ENCODE measurements around the gene SHROOM3. TPM values are rescaled to one million over a fixed set of nuclear protein-coding genes. Genes with fewer than 3 reads are reported as not detected.
A peak's percentile ranks its signal among the peaks of the same experiment; 100 is the strongest.

SHROOM3 gene
- total RNA-seq, 1 donor from 2014 or later, result 192 TPM

DNA sequence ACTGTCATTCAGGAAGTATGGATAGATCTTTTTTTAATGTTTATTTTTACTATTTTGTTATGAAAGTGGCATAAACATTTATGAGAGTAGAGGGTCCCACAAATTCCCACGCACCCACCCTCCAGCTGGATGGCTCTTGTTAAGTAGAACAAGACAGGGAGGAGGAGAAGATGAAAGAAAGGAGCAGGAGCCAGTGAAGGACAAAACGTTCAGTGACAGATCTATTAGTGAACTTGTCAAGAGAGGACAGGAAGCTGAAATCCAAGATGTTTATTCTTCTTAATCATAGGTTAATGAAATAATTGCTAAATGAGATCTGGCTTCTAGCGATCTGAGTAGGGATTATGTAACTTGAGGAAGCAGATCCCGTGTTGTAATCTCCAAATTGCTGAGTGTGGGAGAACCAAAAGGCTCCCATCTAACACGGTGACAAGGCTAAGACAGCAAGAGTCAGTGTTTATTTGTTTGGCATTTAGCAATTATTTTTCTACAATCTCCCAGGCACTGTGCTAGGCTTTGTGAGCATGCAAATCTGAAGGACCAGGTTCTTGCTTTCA, 162.5 kb downstream of the SHROOM3 start:
- intact Hi-C loops (cut with DNase I), result loop anchor here (10.0 kb wide), 1 partner anchor 387 kb away; no protein-coding TSS in a partner anchor
- no peak overlapping the region for H3K4me3 ChIP-seq
- no peak for DNase-seq (ENCODE audit: low spot score in 2 of 2)
- no peaks in the 10 kb centered on the region for H3K36me3 ChIP-seq
- H3K4me1 ChIP-seq, result peaks cover 12 to 65% of the 10 kb centered on the region in 2 donors
- TF ChIP-seq, protein P1, sequence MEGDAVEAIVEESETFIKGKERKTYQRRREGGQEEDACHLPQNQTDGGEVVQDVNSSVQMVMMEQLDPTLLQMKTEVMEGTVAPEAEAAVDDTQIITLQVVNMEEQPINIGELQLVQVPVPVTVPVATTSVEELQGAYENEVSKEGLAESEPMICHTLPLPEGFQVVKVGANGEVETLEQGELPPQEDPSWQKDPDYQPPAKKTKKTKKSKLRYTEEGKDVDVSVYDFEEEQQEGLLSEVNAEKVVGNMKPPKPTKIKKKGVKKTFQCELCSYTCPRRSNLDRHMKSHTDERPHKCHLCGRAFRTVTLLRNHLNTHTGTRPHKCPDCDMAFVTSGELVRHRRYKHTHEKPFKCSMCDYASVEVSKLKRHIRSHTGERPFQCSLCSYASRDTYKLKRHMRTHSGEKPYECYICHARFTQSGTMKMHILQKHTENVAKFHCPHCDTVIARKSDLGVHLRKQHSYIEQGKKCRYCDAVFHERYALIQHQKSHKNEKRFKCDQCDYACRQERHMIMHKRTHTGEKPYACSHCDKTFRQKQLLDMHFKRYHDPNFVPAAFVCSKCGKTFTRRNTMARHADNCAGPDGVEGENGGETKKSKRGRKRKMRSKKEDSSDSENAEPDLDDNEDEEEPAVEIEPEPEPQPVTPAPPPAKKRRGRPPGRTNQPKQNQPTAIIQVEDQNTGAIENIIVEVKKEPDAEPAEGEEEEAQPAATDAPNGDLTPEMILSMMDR (IDR thresholded peaks at IDR 0.05), result no peak
- H3K9me3 ChIP-seq, result no peaks in the 10 kb centered on the region
- H3K27ac ChIP-seq, result peak overlapping the region; percentile 23 to 25
- no peaks in the 10 kb centered on the region for H3K27me3 ChIP-seq

DNA sequence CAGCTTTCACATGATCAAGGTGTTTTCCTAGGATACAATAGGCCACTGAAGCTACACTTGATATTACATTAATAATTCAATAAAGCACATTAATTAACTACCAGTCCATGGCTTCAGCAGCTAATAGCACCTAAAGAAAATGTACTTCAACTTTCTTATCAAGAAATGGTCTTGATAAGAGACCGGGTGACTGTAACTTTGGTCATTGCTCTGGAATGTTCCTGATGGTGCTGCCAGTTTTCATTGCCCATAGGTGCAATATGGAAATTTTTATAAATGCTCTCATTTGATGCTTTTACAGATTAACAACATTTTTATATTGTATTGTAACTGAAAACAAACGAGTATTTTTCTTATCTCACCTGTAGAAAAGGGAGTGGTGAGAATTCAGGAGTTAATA, 165.4 kb downstream of the SHROOM3 start:
- H3K27ac ChIP-seq, result peak overlapping the region; percentile 73 to 75
- no peaks in the 10 kb centered on the region for H3K9me3 ChIP-seq
- intact Hi-C loops (cut with DNase I), result no loop called here
- no peak for DNase-seq (ENCODE audit: low spot score in 2 of 2)
- H3K27me3 ChIP-seq, result no peaks in the 10 kb centered on the region
- H3K36me3 ChIP-seq, result no peaks in the 10 kb centered on the region
- peaks cover 17 to 56% of the 10 kb centered on the region in 2 donors for H3K4me1 ChIP-seq
- H3K4me3 ChIP-seq, result no peak overlapping the region
- TF ChIP-seq, protein P1 (IDR thresholded peaks at IDR 0.05), result no peak

DNA sequence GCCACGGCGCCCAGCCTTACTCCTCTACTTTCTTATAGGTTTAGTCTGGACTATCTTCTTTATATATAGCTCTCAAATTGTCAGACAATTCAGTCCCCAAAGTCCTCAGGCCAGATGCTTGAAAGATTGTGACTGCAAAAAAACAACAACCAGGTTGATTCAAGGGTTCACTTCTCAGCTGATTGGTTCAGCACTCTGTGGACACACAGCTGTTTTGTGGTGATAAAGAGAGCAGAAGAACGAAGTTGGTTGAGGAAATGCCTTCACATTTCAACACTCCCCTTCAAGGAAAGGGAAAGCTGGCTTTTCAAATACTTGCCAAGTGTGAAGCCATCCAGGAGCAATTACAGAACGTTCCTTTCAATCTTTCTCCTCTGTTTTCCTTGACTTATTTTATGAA, 166.8 kb downstream of the SHROOM3 start:
- H3K27ac ChIP-seq, result peak overlapping the region; percentile 73 to 75
- no peaks in the 10 kb centered on the region for H3K27me3 ChIP-seq
- no peak overlapping the region for H3K4me3 ChIP-seq
- TF ChIP-seq, protein P1 (IDR thresholded peaks at IDR 0.05), result no peak
- no peaks in the 10 kb centered on the region for H3K9me3 ChIP-seq
- DNase-seq (ENCODE audit: low spot score in 2 of 2), result no peak
- intact Hi-C loops (cut with DNase I), result no loop called here
- H3K4me1 ChIP-seq, result peaks cover 17 to 57% of the 10 kb centered on the region in 2 donors
- no peaks in the 10 kb centered on the region for H3K36me3 ChIP-seq

- TF ChIP-seq, protein P1 (IDR thresholded peaks at IDR 0.05), result no peak
- Histone ChIP-seq H3K36me3 (no peaks in the 10 kb centered on the region), H3K27ac (peak overlapping the region; percentile 73 to 75), H3K27me3 (no peaks in the 10 kb centered on the region), H3K9me3 (no peaks in the 10 kb centered on the region), H3K4me3 (no peak overlapping the region), H3K4me1 (peaks cover 25 to 66% of the 10 kb centered on the region in 2 donors)
- intact Hi-C loops (cut with DNase I), result no loop called here
- no peak for DNase-seq (ENCODE audit: low spot score in 2 of 2)
Observed at GRCh38 chr4:76605099-76605563, 170.1 kb downstream of the SHROOM3 start.

DNA sequence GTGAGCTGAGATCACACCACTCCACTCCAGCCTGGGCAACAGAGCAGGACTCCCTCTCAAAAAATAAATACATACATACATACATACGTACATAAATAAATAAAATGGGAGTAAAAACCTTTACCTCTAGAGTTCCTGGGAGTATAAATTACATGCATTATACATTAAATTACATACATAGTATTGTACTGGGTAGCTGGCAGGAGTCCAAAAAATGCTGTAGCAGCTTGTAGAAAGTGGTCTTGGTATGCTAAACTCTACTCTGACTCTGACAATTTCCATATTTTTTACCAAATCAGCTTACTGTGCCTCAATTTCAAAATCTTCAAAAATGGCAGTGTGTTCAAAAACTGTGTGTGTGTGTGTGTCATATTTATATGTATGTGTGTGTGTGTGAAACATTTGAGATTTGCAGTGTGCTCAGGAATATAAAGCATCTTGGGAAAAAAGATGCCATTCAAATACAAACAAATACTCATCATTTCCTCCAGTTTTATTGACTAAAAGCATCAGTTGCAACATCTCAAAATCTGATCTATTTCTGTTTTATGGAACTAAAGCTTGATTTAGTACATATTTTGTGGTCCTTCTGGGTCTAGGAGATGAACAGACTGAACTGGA, 171.7 kb downstream of the SHROOM3 start:
- intact Hi-C loops (cut with DNase I), result no loop called here
- Histone ChIP-seq H3K4me3 (no peak overlapping the region), H3K27ac (peak overlapping the region; percentile 73 to 75), H3K36me3 (no peaks in the 10 kb centered on the region), H3K27me3 (no peaks in the 10 kb centered on the region), H3K4me1 (peaks cover 19 to 57% of the 10 kb centered on the region in 2 donors), H3K9me3 (no peaks in the 10 kb centered on the region)
- TF ChIP-seq, protein P1 (IDR thresholded peaks at IDR 0.05), result no peak
- no peak for DNase-seq (ENCODE audit: low spot score in 2 of 2)

All from ascending aorta (tissue), 2 donors.